Neutrophil (primary cell): Measurements from ENCODE around the gene RNGTT.
"Not testable (repeated sequence)": the region's sequence is repeated elsewhere in the genome, so short reads cannot be mapped to it uniquely, and the experiment has no call there.

Experiments
- H3K27ac ChIP-seq: fragments of 200-600 bp; sonication (generic); 2 replicates; pipeline ENCODE4 v1.5.1; 2016; ENCODE audit warnings: mild to moderate bottlenecking, moderate library complexity
- H3K27me3 ChIP-seq: fragments of 200-600 bp; sonication (generic); 2 replicates; pipeline ENCODE4 v1.6.0; 2016; ENCODE audit warnings: mild to moderate bottlenecking
- H3K36me3 ChIP-seq: fragments of 200-600 bp; sonication (generic); 2 replicates; pipeline ENCODE4 v1.5.1; 2017
- H3K4me1 ChIP-seq, 2 experiments: fragments of 200-600 bp in 1 of 2; sonication (generic) in 1 of 2; 1 replicate in 1 of 2; 2 replicates in 1 of 2; pipeline versions ENCODE4 v1.5.1 to v1.6.1; 2013 to 2016; ENCODE audit warnings: low read depth in 1 of 2, low read length in 1 of 2, mild to moderate bottlenecking in 1 of 2, moderate library complexity in 1 of 2; ENCODE audit not compliant: control insufficient read depth in 1 of 2, insufficient read depth in 1 of 2
- H3K4me3 ChIP-seq, 2 experiments: fragments of 200-600 bp in 1 of 2; sonication (generic) in 1 of 2; 1 replicate in 1 of 2; 2 replicates in 1 of 2; pipeline ENCODE4 v1.5.1; 2013 to 2016; ENCODE audit warnings: low read depth in 1 of 2, low read length in 1 of 2, mild to moderate bottlenecking in 1 of 2, moderate library complexity in 1 of 2
- H3K9me3 ChIP-seq: fragments of 200-600 bp; sonication (generic); 2 replicates; pipeline ENCODE4 v1.5.1; 2016
- TF ChIP-seq, protein P1 (sequence below): fragments of 200-600 bp; sonication (generic); IDR thresholded peaks from 2 replicates; pipeline ENCODE4 v1.5.1; 2016; ENCODE audit warnings: antibody characterized with exemption

The RNGTT gene

DNA sequence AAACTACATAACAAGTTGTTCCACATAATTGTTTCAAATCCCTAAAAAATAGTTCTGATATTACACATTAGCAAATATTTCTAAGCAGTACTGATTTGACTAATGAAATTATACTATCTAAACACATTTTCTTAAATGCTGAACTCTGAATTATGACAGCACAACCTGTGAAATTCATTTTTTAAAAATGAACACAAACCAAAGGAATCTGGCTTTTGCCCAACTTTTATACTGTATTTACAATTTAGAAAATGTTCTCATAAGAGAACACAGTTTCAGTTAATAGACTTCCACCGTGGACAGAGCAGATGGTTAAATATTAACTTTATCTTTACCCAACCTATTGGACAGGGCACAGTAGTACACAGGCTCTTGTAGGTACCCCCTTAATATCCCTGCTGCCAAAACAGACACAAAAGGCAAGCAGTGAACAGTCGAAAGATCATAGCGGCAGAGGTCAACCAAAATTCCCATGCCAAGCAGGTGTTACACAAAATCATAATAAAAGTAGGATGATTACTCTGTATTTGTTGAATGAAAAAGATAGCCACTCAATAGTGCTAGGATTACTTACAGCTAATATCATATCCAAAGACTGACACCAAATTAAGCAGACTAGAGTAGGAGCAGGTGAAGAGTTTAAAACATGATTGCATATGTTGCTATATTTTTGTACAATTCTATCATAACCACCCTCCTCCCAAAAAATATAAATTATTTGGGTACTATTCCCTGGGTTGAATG is 122.5 kb downstream of the RNGTT start:
- H3K27ac ChIP-seq = no peak overlapping the region
- no peaks in the 10 kb centered on the region for H3K4me1 ChIP-seq
- no peaks in the 10 kb centered on the region for H3K9me3 ChIP-seq
- no peaks in the 10 kb centered on the region for H3K27me3 ChIP-seq
- peaks cover 7% of the 10 kb centered on the region for H3K36me3 ChIP-seq
- H3K4me3 ChIP-seq = no peak overlapping the region
- TF ChIP-seq, protein P1, sequence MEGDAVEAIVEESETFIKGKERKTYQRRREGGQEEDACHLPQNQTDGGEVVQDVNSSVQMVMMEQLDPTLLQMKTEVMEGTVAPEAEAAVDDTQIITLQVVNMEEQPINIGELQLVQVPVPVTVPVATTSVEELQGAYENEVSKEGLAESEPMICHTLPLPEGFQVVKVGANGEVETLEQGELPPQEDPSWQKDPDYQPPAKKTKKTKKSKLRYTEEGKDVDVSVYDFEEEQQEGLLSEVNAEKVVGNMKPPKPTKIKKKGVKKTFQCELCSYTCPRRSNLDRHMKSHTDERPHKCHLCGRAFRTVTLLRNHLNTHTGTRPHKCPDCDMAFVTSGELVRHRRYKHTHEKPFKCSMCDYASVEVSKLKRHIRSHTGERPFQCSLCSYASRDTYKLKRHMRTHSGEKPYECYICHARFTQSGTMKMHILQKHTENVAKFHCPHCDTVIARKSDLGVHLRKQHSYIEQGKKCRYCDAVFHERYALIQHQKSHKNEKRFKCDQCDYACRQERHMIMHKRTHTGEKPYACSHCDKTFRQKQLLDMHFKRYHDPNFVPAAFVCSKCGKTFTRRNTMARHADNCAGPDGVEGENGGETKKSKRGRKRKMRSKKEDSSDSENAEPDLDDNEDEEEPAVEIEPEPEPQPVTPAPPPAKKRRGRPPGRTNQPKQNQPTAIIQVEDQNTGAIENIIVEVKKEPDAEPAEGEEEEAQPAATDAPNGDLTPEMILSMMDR = no peak

DNA sequence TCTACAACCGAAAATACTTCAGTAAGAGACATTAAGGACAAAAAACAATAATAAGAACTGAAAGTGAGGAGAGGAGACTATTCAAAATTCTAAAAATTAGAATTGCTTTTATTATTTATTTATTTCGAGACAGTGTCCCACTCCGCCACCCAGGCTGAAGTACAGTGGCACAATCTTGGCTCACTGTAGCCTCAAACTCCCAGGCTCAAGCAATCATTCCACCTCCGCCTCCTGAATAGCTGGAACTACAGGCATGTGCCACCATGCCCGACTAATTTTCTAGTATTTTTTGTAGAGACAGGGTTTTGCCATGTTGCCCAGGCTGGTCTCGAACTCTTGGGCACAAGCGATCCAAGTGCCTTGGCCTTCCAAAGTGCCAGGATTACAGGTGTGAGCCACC is 123.1 kb downstream of the RNGTT start:
- H3K36me3 ChIP-seq = peaks cover 7% of the 10 kb centered on the region
- no peak overlapping the region for H3K4me3 ChIP-seq
- no peak overlapping the region for H3K27ac ChIP-seq
- TF ChIP-seq, protein P1 = no peak
- no peaks in the 10 kb centered on the region for H3K27me3 ChIP-seq
- H3K9me3 ChIP-seq = no peaks in the 10 kb centered on the region
- no peaks in the 10 kb centered on the region for H3K4me1 ChIP-seq

DNA sequence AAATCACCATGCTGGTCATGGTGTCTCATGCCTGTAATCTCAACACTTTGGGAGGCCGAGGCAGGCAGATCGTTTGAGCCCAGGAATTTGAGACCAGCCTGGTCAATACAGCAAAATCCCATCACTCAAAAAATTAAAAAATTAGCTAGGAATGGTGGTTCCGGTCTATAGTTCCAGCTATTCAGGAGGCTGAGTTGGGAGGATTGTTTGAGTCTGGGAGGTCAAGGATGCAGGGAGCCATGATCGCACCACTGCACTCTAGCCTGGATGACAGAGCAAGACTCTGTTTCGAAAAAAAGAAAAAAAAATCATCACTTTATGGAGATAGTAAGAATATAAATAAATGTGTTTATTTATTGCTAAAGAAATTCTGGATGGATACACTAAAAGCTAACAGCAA is 124.1 kb downstream of the RNGTT start:
- Histone ChIP-seq H3K4me3 (no peak overlapping the region), H3K9me3 (no peaks in the 10 kb centered on the region), H3K36me3 (peaks cover 7% of the 10 kb centered on the region), H3K27ac (no peak overlapping the region), H3K4me1 (no peaks in the 10 kb centered on the region), H3K27me3 (no peaks in the 10 kb centered on the region)
- TF ChIP-seq, protein P1 = no peak

DNA sequence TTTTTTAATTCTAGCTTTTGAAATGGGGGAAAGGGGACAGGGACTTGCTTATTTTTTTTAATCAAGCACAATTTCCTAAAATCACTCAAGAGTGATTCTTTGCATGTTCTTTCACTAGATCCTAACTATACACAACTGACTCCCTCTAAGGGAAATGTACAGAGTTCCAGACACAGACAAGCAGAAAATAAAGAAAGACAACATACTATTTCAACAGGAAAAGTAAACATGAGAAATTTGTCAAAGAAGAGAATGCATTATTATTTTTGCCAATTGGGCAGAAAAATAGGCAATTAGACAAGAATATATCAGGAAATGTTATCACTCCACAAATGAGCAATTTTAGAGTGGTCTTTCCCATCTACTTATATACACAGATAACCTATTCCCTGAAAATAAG is 128.2 kb downstream of the RNGTT start:
- no peaks in the 10 kb centered on the region for H3K9me3 ChIP-seq
- H3K36me3 ChIP-seq = no peaks in the 10 kb centered on the region
- no peaks in the 10 kb centered on the region for H3K4me1 ChIP-seq
- no peak overlapping the region for H3K4me3 ChIP-seq
- H3K27me3 ChIP-seq = no peaks in the 10 kb centered on the region
- TF ChIP-seq, protein P1 = no peak
- H3K27ac ChIP-seq = no peak overlapping the region

DNA sequence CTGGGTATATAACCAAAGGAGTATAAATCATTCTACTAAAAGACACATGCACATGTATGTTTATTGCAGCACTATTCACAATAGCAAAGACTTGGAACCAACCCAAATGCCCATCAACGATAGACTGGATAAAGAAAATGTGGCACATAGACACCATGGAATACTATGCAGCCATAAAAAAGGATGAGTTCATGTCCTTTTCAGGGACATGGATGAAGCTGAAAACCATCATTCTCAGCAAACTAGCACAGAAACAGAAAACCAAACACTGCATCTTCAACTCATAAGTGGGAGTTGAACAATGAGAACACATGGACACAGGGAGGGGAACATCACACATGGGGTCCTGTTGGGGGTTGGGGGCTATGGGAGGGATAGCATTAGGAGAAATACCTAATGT is 130.3 kb downstream of the RNGTT start:
- not testable (repeated sequence) for H3K4me1 ChIP-seq, H3K27ac ChIP-seq, H3K9me3 ChIP-seq, H3K4me3 ChIP-seq, H3K36me3 ChIP-seq, H3K27me3 ChIP-seq

DNA sequence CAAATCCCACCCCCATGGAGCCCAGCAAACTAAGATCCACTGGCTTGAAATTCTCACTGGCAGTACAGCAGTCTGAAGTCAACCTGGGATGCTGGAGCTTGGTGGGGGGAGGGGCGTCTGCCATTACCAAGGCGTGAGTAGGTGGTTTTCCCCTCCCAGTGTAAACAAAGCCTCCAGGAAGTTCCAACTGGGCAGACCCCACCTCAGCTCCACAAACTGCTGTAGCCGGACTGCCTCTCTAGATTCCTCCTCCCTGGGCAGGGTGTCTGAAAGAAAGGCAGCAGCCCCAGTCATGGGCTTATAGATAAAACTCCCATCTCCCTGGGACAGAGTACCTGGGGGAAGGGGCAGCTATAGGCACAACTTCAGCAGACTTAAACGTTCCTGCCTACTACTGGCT is 135.8 kb downstream of the RNGTT start:
- not testable (repeated sequence) for H3K36me3 ChIP-seq, H3K9me3 ChIP-seq

More for the DNA sequence above, 135.8 kb downstream of the RNGTT start:
- H3K27me3 ChIP-seq, H3K4me3 ChIP-seq, H3K4me1 ChIP-seq, H3K27ac ChIP-seq: not testable (repeated sequence)
